Vagina (tissue), 2 donors: Measurements from ENCODE around the gene ADAMTS12. TPM values are rescaled to one million over a fixed set of nuclear protein-coding genes. Genes with fewer than 3 reads are reported as not detected.

Experiments used
- DNase-seq, 2 donors: peaks; one replicate each; pipeline ENCODE4 v3.0.0-alpha.2; 2017; ENCODE audit errors: extremely low spot score in 2 of 2
- H3K27ac ChIP-seq: fragments of 200-600 bp; sonication (generic); one replicate; pipeline ENCODE4 v1.5.1; 2019
- H3K27me3 ChIP-seq: fragments of 200-600 bp; sonication (generic); one replicate; pipeline ENCODE4 v1.5.1; 2019
- H3K36me3 ChIP-seq, 2 donors: fragments of 200-600 bp; sonication (generic); one replicate each; pipeline ENCODE4 v1.5.1; 2017 to 2019
- H3K4me1 ChIP-seq: fragments of 200-600 bp; sonication (generic); one replicate; pipeline ENCODE4 v1.5.1; 2019
- H3K4me3 ChIP-seq, 2 donors: fragments of 200-600 bp; sonication (generic); 1 replicate in 1 of 2; 2 replicates in 1 of 2; pipeline ENCODE4 v1.5.1; 2016 to 2019
- H3K9me3 ChIP-seq: fragments of 200-600 bp; sonication (generic); one replicate; pipeline ENCODE4 v1.5.1; 2019
- POLR2A ChIP-seq, 2 donors: fragments of 450-650 bp; IDR thresholded peaks; one replicate each; pipeline ENCODE4 v1.6.1; 2017; ENCODE audit warnings: antibody characterized with exemption in 2 of 2, mild to moderate bottlenecking in 2 of 2, moderate library complexity in 2 of 2
- POLR2AphosphoS5 ChIP-seq, 2 donors: sonication (generic); formaldehyde crosslinking; IDR thresholded peaks; one replicate each; pipeline ENCODE4 v1.9.0; 2017; ENCODE audit warnings: antibody characterized with exemption in 2 of 2, mild to moderate bottlenecking in 2 of 2, low read depth in 1 of 2; ENCODE audit not compliant: insufficient read depth in 1 of 2
- intact Hi-C: fragments of 100-400 bp; cut with DNase I; formaldehyde crosslinking; loops from one replicate; pipeline ENCODE4 v1.15.1; 2023
- total RNA-seq: library from RNA; depleted of rRNA; stranded (reverse); fragments of >200 nt; gene quantifications from one replicate; pipeline ENCODE4 v1.2.3, GENCODE V29; 2016
- TF ChIP-seq, protein P1 (sequence below), 3 experiments: fragments of 450-650 bp in 2 of 3; fragments of 200-600 bp in 1 of 3; sonication (generic) in 1 of 3; IDR thresholded peaks; one replicate each; pipeline ENCODE4 v1.5.1; 2017 to 2019; ENCODE audit warnings: antibody characterized with exemption in 3 of 3, mild to moderate bottlenecking in 2 of 3, moderate library complexity in 2 of 3

ADAMTS12 gene
- total RNA-seq, 1 donor from 2014 or later: 7.6 TPM

DNA sequence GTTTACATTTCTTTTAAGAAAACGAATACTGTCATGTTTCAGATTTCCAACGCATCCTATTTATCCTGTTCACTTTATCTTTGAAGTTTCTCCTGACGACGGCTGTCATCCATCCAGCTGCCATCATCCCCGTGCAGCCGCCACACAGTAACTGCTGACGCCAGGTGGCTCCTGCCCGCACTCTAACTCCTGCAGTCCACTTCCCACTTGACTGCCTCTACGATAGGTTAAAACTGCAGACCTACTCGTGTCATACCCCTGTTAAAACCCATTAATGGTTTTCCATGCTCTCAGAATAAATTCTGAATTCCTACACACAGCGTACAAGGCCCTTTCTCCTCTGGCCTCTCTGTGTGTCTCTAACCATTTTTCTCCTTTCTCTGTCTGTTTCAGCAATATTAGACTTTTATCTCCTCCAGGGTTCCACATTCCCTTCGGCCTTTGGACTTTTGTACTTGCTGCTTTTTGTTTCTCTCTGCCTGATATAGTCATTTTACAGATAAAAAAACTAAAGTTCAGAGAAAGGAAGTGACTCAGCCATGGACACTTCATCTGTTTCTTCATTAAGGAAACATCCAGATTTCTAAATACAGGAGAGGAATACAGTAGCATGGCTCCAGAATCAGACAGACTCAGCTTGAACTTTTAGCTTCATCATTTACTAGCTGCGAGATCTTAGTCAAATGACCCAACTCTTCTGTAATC lies 84.9 kb downstream of the ADAMTS12 start:
- no peaks in the 10 kb centered on the region for H3K27me3 ChIP-seq
- intact Hi-C loops: no loop called here
- DNase-seq: no peak
- TF ChIP-seq POLR2AphosphoS5 (IDR thresholded peaks at IDR 0.05; ENCODE audit: insufficient read depth in 1 of 2, low read depth in 1 of 2) (no peak), POLR2A (IDR thresholded peaks at IDR 0.05) (no peak)
- TF ChIP-seq, protein P1, sequence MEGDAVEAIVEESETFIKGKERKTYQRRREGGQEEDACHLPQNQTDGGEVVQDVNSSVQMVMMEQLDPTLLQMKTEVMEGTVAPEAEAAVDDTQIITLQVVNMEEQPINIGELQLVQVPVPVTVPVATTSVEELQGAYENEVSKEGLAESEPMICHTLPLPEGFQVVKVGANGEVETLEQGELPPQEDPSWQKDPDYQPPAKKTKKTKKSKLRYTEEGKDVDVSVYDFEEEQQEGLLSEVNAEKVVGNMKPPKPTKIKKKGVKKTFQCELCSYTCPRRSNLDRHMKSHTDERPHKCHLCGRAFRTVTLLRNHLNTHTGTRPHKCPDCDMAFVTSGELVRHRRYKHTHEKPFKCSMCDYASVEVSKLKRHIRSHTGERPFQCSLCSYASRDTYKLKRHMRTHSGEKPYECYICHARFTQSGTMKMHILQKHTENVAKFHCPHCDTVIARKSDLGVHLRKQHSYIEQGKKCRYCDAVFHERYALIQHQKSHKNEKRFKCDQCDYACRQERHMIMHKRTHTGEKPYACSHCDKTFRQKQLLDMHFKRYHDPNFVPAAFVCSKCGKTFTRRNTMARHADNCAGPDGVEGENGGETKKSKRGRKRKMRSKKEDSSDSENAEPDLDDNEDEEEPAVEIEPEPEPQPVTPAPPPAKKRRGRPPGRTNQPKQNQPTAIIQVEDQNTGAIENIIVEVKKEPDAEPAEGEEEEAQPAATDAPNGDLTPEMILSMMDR (IDR thresholded peaks at IDR 0.05): no peak
- no peak overlapping the region for H3K4me3 ChIP-seq
- no peaks in the 10 kb centered on the region for H3K36me3 ChIP-seq
- no peak overlapping the region for H3K27ac ChIP-seq
- H3K9me3 ChIP-seq: no peaks in the 10 kb centered on the region
- no peaks in the 10 kb centered on the region for H3K4me1 ChIP-seq

- H3K4me3 ChIP-seq: no peak overlapping the region
- DNase-seq: no peak
- TF ChIP-seq POLR2AphosphoS5 (IDR thresholded peaks at IDR 0.05; ENCODE audit: insufficient read depth in 1 of 2, low read depth in 1 of 2) (no peak), POLR2A (IDR thresholded peaks at IDR 0.05) (no peak)
- H3K4me1 ChIP-seq: no peaks in the 10 kb centered on the region
- intact Hi-C loops: no loop called here
- H3K36me3 ChIP-seq: no peaks in the 10 kb centered on the region
- no peaks in the 10 kb centered on the region for H3K9me3 ChIP-seq
- H3K27ac ChIP-seq: no peak overlapping the region
- no peaks in the 10 kb centered on the region for H3K27me3 ChIP-seq
These were observed 90.5 kb downstream of the ADAMTS12 start for GRCh38 chr5:33801292-33801691.

DNA sequence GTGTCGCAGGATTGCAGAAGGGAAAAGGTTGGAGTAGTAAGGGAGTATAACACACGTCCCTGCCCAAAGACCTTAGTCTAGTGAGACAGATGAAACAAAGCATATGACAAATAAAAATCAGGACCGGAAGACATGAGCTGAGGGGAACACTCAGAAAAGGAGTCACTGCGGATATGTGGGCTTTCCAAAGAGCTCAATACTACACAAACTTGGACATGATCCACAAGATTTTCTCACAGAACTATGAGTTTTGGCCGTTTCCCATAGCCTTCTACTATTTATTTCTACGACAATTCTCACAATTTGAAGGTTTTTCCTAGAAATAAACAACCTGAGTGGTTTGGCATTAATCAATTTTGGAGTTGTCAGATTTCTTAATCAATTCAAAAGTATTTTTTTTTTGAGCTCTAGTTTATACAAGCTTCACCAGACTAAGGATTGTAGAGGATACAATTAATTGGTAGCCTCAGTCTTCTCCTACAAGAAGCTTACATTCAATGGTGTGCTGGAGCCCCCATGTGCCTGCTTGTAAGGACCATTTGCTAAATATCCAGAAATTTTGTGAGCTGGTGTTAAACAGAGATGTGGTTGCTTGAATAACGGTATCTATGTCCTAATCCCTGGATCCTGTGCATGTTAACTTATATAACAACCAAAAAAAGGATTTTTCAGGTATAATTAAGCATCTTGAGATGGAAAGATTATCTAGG lies 91.4 kb downstream of the ADAMTS12 start:
- no peak for DNase-seq
- intact Hi-C loops: no loop called here
- H3K36me3 ChIP-seq: no peaks in the 10 kb centered on the region
- H3K27ac ChIP-seq: no peak overlapping the region
- TF ChIP-seq POLR2AphosphoS5 (IDR thresholded peaks at IDR 0.05; ENCODE audit: insufficient read depth in 1 of 2, low read depth in 1 of 2) (no peak), POLR2A (IDR thresholded peaks at IDR 0.05) (no peak)
- TF ChIP-seq, protein P1 (IDR thresholded peaks at IDR 0.05): no peak
- no peaks in the 10 kb centered on the region for H3K9me3 ChIP-seq
- H3K4me1 ChIP-seq: no peaks in the 10 kb centered on the region
- no peak overlapping the region for H3K4me3 ChIP-seq
- H3K27me3 ChIP-seq: no peaks in the 10 kb centered on the region

- DNase-seq: no peak
- TF ChIP-seq POLR2A (IDR thresholded peaks at IDR 0.05) (no peak), POLR2AphosphoS5 (IDR thresholded peaks at IDR 0.05; ENCODE audit: insufficient read depth in 1 of 2, low read depth in 1 of 2) (no peak)
- TF ChIP-seq, protein P1 (IDR thresholded peaks at IDR 0.05): no peak
- intact Hi-C loops: no loop called here
- no peaks in the 10 kb centered on the region for H3K4me1 ChIP-seq
- no peaks in the 10 kb centered on the region for H3K36me3 ChIP-seq
- H3K4me3 ChIP-seq: no peak overlapping the region
- no peaks in the 10 kb centered on the region for H3K9me3 ChIP-seq
- no peaks in the 10 kb centered on the region for H3K27me3 ChIP-seq
- no peak overlapping the region for H3K27ac ChIP-seq
These were observed 96.3 kb downstream of the ADAMTS12 start for GRCh38 chr5:33795496-33795895.

GRCh38 chr5:33794550-33795181 lies 97.1 kb downstream of the ADAMTS12 start:
- Histone ChIP-seq H3K9me3 (no peaks in the 10 kb centered on the region), H3K4me3 (no peak overlapping the region), H3K27me3 (no peaks in the 10 kb centered on the region), H3K36me3 (no peaks in the 10 kb centered on the region), H3K4me1 (no peaks in the 10 kb centered on the region), H3K27ac (no peak overlapping the region)
- intact Hi-C loops: no loop called here
- no peak for DNase-seq
- TF ChIP-seq POLR2A (IDR thresholded peaks at IDR 0.05) (no peak), POLR2AphosphoS5 (IDR thresholded peaks at IDR 0.05; ENCODE audit: insufficient read depth in 1 of 2, low read depth in 1 of 2) (no peak)
- TF ChIP-seq, protein P1 (IDR thresholded peaks at IDR 0.05): no peak
